ENCODE results near the gene CLDN22.

CLDN22 gene

DNA sequence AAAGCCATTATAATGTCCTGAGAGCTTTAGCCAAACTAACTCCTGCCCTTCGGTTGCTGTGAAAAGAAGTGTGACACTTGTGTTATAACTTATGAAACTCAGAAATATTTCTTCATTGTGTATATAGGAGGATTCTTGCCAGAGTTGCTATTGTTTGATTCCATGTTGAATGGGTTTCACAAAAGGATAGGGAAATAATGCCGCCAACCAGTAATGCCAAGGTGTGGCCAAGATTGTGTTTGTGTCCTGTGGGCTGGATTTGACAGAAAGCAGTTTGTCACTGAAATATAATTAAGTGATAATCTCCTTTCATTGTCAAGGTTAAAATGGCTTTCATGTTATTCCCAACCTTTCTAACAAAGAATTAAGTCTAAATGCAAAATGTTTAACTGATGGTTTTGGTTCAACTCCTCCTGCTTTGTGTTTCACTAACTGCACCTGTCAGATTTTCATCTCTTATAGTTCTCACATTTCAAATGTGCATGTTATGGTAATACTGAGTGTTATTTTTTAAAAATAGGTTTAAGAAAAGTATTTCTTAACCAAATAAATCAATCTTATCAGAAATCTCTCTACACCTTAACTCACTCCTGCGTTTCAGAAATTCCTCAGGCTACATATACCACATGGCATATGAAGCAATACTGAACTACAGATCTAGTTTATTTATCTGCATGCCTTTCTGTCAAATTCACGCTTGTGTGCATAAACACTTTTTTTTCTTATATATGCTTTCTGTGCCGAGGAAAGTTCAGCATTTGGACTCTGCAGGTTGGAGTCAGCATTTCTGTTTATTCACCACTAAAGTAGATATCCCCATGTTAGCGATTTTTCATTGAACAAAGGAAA, at the start of gene CLDN22:
TSS of gene CLDN22 (minus strand) at position 66 of the 849 bp plus-strand sequence. CDS start at position 8, 58 bp downstream.
- DNase-seq, result no peak

DNA sequence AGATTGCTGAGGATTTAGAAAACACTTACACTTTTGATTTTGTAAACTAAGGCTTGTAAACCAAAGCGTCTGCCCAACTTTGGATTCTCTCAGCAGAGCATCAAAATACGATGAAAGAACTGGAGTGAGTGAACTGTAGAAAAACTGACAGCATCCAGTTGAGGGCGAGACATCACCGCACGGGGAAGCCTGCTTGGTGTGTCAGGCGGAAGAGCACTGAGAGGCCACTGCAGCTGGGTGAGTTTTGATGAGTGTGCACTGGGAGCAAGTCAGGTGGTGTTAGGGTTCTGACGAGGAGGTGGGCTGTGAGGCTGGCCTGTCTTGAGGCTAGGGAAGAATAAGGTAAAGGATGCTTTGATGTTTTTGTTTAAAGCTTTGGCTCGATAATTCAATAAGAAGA, 49.0 kb upstream of the CLDN22 start:
- DNase-seq, result no peak

DNA sequence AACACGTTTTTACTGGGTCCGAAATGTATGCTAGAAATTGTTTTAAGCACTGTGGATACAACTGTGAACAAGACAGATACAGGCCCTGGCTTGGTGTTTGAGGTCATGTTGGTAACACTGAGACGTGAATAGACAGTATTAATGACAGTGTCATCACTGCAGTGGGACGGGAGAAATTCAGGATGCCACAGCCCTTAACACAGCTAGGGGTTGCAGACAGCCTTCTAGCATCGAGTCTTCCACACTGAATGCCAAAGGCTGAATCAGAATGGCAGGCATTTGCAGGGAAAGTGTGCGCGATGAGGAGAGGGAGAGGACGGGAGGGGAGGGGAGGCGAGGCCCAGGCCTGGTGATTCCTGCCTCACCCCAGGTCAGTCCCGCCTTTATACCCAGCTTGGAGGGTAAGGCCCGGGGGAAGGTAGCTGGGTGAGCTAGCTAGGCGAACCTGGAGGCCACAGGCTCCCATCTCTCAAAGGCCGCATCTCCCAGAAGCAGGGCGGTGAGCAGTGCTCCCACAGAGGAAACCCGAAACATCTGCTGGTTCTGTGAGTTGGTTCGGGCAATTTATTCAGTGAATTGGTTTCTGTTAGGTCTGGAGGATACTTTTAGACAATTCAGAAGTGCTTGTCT, 46.2 kb upstream of the CLDN22 start:
- DNase-seq, result no peak

DNA sequence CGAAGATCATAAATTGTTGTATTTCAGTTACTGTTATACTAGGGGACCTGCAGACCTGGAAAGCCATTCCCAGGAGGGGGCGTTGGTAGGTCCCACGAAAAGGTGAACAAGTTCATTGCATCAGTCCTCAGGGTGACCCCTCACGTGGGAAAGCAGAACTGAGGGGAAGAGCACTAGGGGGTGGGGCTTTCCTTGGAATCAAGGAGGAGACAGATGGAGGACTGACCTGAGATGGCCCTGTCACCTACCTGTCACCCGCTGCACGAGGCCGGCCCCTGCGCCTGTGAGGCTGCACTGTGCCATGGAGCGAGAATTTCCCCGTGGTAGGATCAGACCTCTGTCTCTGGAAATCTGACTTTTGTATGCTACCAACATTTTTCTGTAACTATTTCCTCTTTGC, 43.9 kb upstream of the CLDN22 start:
- no peak for DNase-seq

DNA sequence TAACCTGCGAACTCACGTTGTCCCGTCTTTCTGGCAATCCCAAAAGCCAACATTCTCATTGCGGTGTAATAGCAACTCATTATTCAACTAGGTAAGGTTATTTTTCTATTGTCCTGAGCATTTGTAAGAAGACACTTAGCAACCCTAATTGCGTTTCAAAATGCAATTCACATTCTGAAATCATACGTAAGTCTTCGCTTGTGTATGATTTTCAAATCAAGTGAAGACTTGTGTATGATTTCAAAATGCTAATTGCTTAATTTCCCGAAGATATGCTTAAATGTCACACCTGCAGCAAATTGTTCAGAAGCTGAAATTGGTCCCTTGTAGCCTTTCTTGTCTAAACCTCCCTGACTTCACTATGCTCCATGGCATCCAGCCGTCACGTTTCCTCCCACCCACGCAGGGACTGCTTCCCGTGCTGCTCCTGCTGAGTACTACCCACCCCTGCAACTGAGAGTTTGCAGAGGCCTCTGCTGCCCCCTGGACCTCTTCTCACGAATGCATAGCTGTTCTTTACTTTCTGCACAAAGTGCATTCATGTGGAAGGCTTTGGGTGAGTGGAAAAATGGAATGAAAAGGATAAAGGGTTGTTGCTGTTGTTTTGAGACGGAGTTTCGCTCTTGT, 43.0 kb upstream of the CLDN22 start:
- DNase-seq, result no peak

DNA sequence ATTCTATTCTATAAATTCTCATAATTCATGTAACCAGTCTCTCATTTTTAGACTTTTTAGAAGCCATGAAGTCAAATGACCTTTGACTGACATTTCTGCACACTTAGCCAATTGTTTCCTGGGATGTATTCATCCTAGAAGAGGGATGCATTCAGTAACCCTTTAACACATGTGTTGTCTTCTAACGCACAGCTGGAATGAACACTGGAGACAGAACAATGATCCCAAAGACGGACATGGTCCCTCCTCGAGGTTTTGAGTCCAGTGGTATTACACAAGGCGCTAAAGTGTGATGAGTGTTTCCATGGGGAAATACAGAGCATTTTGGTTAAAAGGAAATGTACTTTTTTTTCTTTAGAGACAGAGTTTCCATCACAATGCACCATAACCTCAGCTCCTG, 42.0 kb upstream of the CLDN22 start:
- DNase-seq, result no peak

DNA sequence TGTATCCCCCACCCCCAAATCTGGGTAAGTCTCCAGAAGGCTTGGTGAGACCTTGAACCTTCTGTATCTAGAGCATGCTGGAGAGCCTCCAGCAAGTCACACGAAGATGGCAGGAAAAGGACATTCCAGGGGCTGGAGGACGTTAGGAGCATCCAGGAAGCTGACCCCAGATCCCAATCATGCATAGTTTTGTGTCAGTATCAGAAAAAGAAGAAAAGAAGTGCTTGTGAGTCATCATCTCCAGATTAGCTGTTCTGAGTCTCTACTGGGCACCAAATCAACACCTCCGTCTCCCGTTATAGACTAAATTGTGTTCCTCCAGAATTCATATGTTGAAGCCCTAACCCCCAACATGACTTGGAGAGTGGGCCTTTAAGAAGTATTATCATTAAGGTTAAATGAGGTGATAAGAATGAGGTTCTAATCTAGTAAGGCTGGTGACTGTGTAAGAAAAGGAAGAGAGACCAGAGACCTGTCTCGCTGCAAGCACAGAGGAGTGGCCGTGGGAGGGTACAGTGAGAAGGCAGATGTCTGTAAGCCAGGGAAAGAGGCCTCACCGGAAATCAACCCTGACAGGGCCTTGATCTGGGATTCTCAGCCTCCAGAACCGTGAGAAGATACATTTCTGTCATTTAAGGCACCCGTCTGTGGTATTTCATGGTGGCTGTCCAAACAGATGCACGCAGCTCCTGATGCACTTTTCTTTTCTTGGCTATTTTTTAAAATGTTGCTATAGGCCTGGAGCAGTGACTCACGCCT, 40.3 kb upstream of the CLDN22 start:
- no peak for DNase-seq

DNA sequence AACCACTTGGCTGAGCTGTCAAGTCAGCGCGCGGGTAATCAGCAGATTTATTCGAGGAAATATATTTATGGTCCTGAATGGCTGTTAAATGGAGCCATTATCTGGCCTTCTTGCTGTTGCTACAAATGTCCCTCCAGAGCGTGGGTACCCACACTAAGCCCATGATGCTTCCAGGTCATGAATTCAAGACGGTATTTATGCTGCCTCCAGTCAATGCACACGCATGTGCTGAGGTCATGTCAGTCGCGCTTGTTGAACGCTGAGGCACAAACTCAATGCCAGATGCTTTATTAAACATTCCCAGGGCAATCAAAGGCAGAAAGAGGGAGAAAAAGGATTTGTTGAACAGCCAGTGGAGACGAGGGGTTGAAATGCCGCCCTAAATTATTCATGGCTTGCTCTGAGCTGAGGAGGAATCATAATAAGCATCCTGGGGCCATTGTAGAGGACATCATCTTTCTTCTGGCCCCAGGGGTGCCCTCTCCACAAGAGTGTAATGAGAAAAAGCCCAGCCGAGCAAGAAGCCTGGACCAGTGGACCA, 38.2 kb upstream of the CLDN22 start:
- DNase-seq, result no peak

DNA sequence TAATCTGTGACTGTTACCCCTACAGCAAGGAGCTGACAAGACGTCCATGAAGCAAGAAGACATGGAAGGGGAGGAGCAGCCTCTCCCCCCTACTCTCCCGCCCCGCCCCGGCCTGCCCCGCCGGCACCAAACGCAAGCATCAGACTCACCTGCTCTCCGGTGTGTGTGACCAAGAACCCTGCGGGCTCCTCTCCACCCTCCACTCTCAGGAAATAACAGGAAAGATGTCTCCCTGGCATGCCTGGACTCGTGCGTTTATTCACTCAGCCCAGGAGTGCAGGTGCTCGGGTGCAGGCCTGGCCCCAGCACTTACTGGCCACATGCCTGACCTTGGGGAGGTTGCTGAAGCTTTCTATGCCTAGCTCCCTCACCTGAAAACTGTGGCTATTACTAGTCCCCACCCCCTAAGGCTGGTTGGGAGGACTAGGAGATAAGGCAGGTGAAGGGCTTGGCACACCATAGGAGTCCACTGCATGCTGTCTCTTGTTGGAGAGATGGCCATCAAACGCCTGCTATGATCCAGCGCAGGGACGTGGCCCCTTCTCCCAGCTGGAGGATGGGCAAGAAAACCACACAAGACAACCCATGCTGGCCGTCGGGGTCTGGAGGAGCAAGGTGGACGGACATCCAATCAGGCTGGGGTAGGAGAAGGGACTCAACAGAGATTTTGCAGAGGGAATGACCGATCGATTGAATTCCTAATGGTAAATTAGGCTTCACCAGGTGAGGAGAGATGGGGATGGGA, 37.0 kb upstream of the CLDN22 start:
- DNase-seq, result no peak

DNA sequence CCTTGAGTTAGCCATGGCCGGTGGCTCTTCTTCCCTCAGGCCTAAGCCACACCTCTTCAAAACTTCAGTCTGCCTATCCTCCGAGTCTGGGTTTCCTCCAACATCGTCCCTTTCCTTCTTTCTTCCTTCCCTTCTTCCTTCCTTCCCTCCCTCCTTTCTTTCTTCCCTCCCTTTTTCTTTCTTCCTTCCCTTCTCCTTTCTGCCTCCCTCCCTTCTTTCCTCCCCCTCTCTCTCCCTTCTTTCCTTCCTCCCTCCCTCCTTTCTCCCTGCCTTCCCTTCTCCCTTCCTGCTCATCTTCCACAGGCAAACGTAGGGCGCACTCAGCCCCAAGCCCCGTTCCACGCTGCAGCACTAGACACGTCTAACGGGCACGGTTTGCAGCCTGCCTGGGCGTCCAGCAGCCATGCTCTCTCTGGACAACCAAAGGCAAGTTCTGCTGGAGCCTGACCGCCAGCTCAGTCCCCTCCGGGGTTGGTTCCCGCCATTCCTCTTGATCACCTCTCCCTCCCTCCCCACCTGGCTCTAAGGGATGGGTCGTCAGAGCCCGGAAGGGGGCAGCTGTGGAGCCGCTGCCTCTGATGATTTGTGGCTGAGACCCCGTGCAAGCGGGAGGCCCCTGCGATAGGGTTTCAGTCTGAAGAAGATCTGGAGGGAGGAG, 36.2 kb upstream of the CLDN22 start:
- no peak for DNase-seq

DNA sequence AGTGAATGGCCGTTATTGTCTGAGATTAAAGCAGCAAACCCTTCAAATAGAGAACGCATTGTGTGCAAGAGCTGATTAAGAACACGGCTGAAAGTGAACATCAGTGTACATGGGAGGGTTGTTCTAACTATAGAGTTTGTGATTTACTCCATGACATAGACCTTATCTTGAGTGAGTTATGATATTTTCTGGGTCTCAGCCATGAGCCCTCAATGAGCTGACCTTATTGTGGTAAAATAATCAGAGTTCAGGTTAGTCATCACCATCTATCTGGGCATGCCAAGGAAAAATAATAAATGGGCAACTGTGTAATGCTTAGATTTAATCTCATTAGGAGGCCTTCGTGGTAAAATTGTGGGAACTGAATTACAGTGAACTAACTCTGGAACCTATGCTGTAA, 35.3 kb upstream of the CLDN22 start:
- no peak for DNase-seq

DNA sequence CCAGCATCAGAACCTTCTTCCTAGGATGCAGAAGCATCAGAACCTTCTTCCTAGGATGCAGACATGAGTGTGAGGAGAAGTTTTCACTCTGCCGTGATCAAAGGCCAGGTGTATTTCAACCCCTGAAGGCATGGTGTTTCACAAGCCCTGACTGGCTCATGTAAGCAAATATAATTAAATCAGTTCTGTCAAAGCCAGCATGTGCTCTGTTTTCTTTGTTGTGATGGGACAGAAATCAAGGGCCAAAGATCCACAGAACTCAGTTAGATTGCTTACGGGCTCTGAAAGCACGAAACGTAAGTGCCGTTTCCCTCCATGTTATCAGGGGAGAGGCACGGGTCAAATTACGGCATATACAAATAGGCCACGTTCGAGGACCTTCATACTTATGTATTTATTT, 34.1 kb upstream of the CLDN22 start:
- no peak for DNase-seq

DNA sequence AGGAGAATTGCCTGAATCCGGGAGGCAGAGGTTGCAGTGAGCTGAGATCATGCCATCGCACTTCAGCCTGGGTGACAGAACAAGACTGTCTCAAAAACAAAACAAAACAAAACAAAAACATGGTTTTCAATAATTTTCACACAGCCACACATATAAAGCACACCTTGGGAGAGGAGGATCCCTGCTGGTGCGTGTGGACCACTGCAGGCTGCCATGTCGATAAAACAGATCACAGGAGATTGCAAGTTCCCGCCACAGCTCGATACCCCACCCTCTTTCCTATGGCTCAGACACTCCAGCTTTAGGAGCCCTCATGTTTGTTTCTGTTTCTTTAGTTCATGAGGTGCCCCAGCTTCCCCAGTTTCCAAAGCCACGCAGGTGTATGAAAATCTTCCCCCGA, 33.5 kb upstream of the CLDN22 start:
- DNase-seq, result no peak

DNA sequence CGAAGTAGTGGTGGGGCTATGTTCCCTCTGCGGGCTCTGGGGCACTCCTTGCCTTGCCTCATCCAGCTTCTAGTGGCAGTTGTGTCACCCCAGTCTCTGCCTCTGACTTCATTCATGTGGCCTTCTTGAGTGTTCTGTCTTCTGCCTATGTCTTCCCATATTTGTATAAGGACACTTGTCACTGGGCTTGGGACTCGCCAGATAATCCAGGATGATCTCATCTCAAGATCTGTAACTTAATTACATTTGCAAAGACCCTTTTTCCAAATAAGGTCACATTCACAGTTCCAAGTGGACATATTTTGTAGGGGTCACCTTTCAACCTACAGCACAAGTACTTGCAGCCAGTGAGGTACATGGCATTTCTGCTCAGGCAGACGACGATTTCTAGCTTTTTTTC, 32.5 kb upstream of the CLDN22 start:
- no peak for DNase-seq

DNA sequence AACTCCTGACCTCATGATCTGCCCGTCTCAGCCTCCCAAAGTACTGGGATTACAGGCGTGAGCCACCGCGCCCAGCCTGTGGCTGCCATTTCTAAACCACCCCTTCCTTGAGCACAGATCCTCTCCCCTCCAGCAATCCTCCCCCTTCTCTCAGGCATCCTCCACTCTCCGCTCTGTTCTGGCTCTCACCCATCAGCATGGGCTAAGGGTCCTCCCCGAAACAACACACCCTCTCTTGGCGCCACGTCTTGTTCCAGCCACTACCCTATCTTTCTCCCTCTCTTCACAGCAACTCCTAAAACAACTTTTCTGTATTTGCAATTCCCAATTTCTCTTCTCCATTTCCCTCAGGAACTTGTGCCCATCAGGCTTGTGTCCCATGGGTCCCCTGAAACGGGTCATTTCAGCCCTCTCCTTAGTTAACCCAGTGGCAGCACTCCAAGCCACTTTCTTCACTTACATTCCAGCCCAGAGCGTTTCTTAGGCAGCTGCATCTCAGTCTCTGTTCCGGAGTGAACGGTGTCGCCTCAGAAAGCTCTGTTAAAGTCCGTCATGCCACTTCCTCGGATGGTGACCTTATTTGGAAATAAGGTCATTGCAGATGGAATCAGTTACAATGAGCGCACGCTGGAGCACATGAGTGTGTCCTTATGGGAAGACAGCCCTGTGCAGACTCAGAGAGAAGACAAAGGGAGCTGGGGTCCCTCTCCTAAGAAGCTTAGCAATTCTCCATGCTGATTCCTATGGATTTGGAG, 30.4 kb upstream of the CLDN22 start:
- DNase-seq, result no peak

DNA sequence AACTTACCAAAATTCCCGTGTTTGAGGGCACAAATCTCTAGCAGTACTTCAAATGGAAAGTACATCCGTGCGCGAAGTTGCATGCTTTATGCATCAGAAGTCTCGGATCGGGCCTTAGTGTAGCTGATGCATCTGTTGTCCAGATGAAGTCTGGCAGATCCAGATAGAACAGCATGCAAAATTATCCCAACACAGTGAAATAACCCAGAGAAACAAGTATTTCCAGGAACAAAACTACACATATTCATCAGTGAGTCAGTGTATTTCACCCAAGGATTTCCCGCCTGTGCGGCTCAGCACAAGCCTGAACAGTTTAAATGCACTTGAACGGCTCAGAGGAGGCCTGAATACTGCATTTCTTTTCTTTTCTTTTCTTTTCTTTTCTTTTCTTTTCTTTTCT, 29.6 kb upstream of the CLDN22 start:
- DNase-seq, result no peak

DNA sequence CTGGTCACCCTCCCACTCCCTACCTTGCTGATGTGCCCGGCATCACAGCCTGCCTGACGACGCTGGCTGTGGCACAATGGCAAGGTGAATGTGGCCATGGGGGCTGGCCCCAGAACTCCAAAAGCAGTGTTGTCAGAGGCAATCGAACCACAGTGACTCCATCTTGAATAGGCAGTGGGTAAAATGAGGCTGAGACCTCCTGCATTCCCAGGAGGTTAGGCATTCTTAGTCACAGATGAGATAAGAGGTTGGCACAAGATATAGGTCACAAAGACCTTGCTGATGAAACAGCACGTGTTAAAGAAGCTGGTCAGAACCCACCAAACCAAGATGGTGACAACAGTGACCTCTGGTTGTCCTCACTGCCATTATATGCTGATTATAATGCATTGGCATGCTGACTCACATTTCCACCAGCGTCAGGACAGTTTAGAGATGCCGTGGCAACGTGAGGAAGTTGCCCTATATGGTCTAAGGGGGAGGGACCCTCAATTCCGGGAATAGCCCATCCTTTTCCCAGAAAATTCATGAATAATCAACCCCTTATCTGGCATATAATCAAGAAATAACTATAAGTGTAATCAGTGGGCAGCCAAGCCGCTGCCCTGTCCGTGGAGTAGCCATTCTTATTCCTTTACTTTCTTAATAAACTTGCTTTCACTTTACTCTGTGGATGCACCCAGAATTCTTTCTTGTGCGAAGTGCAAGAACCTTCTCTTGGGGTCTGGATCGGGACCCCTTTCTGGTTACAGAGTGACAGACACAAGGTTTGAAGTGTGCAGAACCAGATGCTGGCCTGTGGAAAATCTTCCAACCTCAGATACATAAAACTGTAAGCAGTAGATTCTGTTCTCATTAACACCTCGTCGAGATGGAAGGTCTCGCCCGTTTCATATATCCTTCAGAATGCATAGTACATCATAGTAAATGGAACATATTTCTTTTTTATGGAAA, 28.9 kb upstream of the CLDN22 start:
- peak in 1 of 2 experiments; percentile 19 for DNase-seq

DNA sequence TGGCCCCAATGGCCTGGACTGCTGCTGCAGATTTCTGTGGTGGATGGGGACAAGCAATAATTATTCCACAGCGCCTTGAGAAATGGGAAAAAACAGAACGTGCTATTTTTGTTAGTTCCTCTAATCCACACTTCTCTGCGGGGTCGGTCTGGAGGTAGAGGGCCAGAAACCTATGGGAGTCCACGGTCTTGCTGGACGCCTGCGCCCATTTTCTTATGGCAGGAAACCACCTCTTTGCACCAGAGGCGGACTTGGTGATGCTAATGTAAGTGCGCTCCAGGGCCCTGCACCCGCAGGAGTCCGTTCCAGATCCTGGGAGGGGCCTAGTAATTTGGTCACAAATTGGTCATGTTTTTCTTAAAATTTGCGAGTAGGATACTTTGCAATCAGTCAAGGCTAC, 28.1 kb upstream of the CLDN22 start:
- no peak for DNase-seq

DNA sequence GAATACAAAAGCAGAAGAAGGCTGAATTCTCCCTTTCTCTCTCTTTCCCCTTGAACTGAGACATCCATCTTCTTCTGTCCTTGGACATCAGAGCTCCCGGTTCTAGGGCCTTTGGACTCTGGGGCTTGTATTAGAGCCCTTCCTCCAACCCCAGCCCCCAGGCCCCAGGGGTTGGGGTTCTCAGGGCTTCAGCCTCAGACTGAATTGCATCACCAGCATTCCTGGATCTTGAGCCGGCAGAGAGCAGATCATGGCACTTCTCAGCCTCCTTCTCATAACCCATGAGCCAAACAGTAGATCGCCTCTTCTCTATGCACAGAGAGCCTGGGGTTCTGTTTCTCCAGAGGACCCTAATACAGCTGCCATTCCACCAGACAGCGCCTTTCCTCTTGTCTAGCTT, 27.5 kb upstream of the CLDN22 start:
- no peak for DNase-seq

DNA sequence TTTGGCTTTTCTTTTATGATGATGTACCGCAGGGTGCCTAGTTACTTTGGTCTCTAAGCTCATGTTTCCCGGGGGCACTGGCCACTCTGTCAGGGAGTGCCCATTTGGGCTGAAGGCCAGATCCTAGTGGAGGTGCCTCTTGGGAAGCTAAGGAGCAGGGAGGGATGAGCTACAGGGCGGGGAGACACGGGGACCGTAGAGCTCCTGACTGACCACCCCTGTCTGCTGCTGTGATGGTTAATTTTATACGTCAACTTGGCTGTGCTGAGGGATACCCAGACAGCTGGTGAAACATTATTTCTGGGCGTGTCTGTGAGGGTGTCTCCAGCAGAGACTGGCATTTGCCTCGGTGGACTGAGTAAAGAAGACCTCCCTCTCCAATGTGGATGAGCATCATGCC, 27.1 kb upstream of the CLDN22 start:
- DNase-seq, result no peak
